Left ventricle myocardium superior (tissue), 1 donor: ENCODE results near the gene NFIB. TPM values are rescaled to one million over a fixed set of nuclear protein-coding genes. Genes with fewer than 3 reads are reported as not detected.

Experiments
- ATAC-seq: fragments of 200-7000 bp; cut with Tn5 transposase; one replicate; pipeline ENCODE4 v1.9.1; 2020; ENCODE audit warnings: mild to moderate bottlenecking, moderate library complexity
- DNase-seq: peaks from one replicate; pipeline ENCODE4 v3.0.0-alpha.2; 2020
- intact Hi-C: fragments of 100-400 bp; cut with micrococcal nuclease; formaldehyde crosslinking; loops from one replicate; pipeline ENCODE4 v1.11.0; 2022
- total RNA-seq: library from RNA; stranded (reverse); fragmentation: NEBNext Ultra II Directional; extraction: Animal tissue kit (Norgen Biotek cat#: 25700); gene quantifications from one replicate; pipeline ENCODE4 v1.2.1, GENCODE V29; 2021
- donor health status: DM: no; HTN: yes; CAD: no; lungs with severe emphysema.

NFIB gene
- total RNA-seq, 1 donor from 2014 or later = 110 TPM

- DNase-seq (no peak), ATAC-seq (no peak)
- intact Hi-C loops = loop anchor here (10.0 kb wide), 1 partner anchor 289 kb away; no protein-coding TSS in a partner anchor
Measured at GRCh38 chr9:14323985-14324650, 10.2 kb upstream of the NFIB start.

DNA sequence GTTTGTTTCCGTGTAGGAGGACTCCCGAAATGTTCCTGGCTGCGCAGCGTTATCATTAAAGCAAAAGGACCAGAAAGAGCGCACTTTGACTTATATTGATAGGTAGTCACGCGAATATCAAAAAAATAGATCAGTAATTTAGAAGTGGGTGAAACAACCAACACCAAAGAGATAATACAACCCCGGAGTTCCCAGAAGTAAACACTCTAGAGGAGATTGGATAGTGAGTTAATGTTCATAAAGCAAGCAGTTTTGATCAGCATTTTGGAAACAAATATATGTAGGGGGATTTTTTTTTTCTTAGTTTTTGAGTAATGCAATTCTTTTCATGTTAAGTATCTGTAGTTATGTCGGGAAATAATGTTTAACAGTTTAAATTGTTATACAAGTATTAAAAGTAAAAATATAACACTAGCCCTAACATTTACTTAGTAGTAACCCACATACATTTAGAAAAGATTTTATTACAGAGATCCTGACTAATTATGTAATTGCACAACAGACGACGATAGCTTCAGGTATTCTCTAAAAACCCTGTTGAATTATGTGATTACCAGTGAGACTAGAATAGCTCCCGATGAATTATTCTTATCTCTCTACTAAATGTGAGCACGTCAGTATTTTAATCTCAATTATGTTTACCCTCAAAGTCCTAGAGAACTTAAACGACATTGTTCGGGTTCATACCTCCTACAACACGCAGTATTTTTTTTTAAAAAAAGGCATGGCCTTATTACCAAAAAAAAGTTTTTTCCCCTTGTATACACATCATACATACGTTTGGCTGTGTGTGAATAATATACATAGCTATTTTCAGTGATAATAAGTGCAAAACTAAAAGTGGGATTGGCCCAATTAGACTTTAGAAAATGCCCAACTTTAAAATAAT, 9.4 kb upstream of the NFIB start:
- no peak for ATAC-seq

DNA sequence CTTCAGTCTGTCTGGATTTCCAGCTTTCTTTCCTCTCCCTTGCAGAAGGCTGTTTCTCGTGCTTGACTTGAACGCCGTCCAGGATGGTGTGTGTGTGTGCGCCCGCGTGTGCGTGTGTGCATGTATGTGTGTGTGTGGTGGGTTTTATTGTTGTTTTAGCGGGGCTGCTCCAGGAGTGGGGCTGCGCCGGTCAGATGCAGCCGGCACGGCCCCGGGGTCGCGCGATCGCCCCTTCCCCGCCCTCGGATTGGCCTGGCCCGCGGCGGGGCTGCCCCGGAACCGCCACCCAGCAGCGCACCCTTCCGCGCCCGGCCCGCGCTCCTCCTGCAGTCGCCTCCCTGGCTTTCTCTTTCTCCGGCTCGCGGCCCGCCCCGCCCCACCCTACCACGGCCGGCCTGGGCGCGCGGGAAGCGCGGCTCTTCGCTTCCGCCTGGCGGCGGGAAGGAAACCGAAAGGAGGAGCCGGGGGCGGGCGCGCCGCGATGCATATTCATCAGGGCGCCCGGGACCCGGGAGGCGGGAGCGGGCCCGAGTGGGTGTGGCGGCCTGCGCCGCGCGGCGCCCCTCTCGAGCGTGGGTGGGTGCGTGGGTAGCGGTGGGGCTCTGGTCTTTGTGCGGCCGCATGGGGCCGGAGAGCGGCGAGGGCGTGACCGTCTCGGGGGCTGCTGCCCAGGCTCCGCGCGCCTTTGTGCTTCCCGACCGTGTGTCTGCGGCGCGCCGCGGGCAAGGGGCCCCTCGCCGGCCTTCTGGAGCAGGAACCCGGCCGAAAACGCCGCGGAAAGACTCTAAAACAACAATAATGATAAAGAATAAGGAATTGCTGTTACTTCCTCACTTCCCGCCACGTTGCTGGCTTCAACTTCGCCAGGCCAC, 8.5 kb upstream of the NFIB start:
- peak; percentile 96 for DNase-seq
- intact Hi-C loops = loop anchor here (10.0 kb wide), 1 partner anchor 288 kb away; no protein-coding TSS in a partner anchor
- ATAC-seq = peak; percentile 94

More for the DNA sequence above, 9.4 kb upstream of the NFIB start:
- no peak for DNase-seq
- intact Hi-C loops = loop anchor here (10.0 kb wide), 1 partner anchor 289 kb away; no protein-coding TSS in a partner anchor

GRCh38 chr9:14321517-14322130, 7.7 kb upstream of the NFIB start:
- ATAC-seq (no peak), DNase-seq (no peak)
- intact Hi-C loops = loop anchor here (10.0 kb wide), 1 partner anchor 287 kb away; no protein-coding TSS in a partner anchor

DNA sequence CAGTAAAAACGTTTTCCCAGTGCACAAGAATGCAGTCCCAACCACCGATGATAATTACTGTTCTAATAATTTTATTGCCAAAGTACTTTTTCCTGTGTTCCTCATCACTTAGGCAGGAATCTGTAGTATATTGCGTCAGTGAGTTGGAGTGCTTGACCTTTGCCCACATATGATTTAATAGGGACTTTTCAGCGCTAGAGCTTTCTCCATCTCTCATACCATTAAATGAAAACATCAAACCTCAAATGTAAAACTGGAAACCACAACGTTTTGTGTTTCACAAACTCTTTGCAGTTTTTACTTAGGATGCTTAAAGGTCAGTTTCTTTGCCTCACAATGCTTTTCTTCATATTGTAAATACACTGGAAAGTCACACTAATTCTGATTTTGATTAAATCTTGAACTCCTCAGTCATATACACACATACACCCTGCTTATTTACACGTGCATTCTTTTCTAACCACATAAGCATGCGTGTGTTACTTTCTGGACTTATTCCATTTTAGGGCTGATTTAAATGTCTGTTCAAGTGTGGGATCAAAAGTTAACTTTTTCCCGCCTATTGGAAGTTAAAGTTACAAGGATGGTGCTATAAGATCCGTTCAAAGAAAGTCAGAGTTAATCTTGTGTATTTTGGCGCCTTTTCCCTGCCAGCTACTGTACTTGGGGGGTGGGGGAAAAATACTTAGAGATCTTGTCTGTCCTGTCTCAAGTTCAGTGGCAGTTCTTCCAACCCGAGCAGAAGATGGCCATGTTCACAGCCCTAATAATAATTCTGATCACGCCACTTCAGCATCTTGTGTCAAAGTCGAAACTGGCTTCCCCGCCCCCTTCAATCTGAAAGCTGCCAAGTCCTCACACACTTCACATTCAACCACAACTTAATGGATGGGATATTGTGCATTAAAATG, 6.6 kb upstream of the NFIB start:
- no peak for DNase-seq
- ATAC-seq = no peak

DNA sequence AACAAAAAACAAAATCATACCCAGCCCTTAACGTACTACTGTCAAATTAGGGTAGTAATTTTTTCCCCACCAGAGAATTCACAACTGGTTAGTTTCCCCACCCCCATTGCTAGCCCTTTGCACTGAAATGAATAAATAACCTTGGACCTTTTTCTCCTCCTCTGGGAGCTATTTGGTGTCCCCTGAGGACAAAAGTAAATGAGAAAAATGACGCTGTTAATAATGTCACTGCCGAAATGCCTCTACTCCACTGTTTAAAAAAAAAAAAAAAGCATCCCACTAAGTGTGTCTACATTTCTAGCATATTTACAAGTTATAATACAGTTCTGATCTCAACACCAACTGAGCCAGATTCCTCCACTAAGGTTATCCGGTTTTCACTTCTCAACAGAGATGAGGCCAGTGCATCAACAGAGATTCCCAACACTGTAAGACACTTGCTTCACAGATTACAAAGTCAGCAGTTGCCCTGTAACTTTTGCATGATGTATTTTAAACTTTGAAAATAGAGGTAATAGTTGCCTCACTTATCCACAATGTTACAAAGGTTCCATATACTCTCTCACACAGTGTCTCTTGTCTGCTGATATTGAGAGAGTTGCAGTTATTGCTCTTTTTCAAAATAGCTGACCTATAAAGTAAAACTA, 5.1 kb upstream of the NFIB start:
- ATAC-seq = no peak
- intact Hi-C loops = loop anchor here (10.0 kb wide), 1 partner anchor 64 kb away; no protein-coding TSS in a partner anchor
- no peak for DNase-seq

More for the DNA sequence above, 6.6 kb upstream of the NFIB start:
- intact Hi-C loops = loop anchor here (10.0 kb wide), 1 partner anchor 286 kb away; no protein-coding TSS in a partner anchor

DNA sequence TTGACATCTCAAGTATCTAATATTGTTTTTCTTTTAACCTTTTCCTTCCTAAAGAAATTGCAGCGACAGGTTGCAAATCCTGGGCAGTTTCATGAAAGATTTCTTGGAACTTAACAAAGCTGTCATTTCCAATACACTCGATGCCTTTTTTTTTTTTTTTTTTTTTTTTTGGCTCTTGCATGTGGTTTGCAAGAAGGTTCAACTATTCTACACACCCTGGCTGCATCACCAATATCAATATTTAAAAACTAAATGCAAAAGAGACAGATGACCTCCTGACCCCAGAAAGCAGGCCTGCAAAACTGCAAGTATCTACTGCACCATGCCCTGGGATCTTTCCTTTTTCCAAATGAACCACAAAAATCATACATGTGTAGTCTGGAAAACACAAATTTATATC, 4.4 kb upstream of the NFIB start:
- no peak for ATAC-seq
- DNase-seq = no peak
- intact Hi-C loops = loop anchor here (10.0 kb wide), 1 partner anchor 64 kb away; no protein-coding TSS in a partner anchor

GRCh38 chr9:14317667-14318320, 3.9 kb upstream of the NFIB start:
- DNase-seq (no peak), ATAC-seq (no peak)
- intact Hi-C loops = loop anchor here (10.0 kb wide), 1 partner anchor 63 kb away; no protein-coding TSS in a partner anchor

GRCh38 chr9:14316602-14317300, 2.8 kb upstream of the NFIB start:
- intact Hi-C loops = loop anchor here (10.0 kb wide), 1 partner anchor 62 kb away; no protein-coding TSS in a partner anchor
- peak; percentile 41 for DNase-seq
- ATAC-seq = no peak

- intact Hi-C loops = loop anchor here (10.0 kb wide), 1 partner anchor 61 kb away; no protein-coding TSS in a partner anchor
- ATAC-seq (peak; percentile 1), DNase-seq (peak; percentile 51)
Measured at GRCh38 chr9:14315875-14316601, 2.1 kb upstream of the NFIB start.

DNA sequence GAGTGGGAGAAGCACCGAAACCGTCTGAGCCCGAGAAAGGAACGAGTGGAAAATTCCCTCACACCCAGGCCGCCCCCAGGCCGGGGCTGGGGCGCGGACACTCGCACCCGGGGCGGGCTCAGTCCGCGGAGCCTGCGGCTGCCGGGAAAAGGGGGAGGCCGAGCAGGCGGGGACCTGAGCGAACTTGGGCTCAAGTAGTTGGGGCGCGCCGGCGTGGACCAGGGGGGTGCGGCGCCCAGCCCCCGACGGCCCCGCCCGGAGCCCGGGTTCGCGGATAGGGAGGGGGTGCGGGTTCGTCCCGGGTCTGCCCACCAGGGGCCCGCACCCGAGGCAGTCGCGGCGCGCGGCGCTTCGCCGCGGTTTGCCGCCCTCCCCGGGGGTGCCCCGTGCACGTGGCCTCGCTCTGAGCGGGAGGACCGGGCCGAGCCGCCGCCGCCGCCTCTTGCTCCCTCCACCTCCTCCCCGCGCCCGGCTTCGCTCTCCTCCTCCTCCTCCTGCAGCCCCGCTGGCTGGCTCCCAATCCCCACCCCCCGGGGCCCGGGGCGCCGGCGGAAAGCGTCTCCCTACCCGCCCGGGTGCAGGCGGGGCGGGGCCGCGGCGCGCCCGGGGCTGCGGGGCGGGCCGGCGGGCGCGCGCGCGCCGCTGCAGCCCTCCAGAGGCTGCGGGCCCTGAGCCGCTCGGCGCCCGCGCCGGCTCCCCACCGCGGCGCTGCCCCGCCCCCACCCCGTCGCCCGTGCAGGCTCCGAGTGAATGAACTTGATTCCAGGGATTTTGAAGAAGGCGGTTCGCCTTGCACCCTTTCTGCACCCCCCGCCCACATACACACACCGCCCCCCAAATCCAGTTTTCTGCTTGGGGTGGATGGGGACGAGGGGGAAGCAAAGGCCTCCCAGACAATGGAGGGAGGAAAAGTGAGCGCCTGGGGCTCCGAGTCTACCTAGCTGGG, 1.3 kb upstream of the NFIB start:
- ATAC-seq (peak; percentile 82), DNase-seq (peak; percentile 98)
- intact Hi-C loops = loop anchor here (10.0 kb wide), 1 partner anchor 60 kb away; no protein-coding TSS in a partner anchor

DNA sequence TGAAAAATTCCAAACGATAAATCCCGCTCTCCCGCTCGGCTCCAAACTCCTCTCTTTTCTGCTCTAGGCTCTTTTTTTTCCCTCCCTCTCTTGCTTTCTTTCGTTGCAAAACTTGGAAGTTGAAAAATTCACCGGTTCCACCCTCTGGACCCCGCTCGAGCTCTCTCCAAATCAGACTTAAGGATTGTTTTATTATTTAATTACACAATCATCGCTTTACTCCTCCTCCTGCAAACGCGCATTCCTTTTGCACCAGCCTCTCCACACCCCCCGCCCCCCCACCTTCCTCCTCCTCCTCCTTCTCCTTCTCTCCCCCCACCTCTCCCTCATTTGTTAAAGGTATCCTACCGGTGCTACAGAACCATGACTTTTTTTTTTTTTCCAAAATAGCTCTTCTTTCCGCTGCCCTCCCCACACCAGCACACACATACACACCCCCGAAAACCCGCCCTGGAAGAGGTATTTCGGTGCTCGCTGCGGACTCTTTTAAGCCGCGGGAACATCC, 535 bp upstream of the NFIB start:
- DNase-seq (peak; percentile 73), ATAC-seq (peak; percentile 62)
- intact Hi-C loops = loop anchor here (10.0 kb wide), 1 partner anchor 60 kb away; no protein-coding TSS in a partner anchor

DNA sequence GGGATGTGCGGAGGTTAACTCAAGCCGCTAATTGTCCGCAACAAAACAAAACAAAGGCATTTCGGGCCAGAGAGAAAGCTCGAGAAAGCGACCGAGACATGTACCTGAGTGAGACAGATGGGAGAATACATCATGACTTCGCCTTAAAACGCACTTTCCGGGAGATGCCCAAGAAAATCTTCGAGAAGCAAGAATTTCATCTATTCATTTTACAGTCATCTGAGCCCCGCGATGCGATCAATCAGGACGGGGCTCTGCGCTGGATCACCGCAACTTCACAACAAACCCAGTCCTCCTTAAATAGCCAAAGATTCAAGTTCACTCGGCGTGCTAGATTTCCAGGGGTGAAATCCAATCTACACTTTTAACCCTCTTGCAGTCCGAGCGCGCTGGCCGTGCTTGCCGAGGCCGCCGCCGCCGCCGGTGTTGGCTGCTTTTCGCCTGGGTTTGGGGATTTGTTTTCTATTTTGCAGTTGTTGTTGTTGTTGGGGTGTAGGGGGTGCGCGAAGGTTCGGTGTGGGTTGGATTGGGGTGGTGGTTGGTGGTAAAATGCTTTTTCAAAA, 482 bp downstream of the NFIB start:
- no peak for ATAC-seq
- DNase-seq = peak; percentile 47
- intact Hi-C loops = loop anchor here (10.0 kb wide), 1 partner anchor 59 kb away; no protein-coding TSS in a partner anchor
